GM12878 (cell line): ENCODE results near the gene DIPK1A. TPM values are rescaled to one million over a fixed set of nuclear protein-coding genes. Genes with fewer than 3 reads are reported as not detected.
A peak's percentile ranks its signal among the peaks of the same experiment; 100 is the strongest.

Experiments
- ATAC-seq: fragments of 200-7000 bp; cut with Tn5 transposase; 3 replicates; pipeline ENCODE4 v1.9.1; 2020; ENCODE audit warnings: mild to moderate bottlenecking, moderate library complexity
- BruUV-seq: library from RNA; stranded (reverse); fragments of 400-500 nt; replicated peaks from 2 replicates; lab custom pipeline; 2021; lab: Mats Ljungman, UMichigan
- CTCF ChIA-PET: fragments of 300-600 bp; sonication (Branson Sonifier 250); formaldehyde crosslinking; extraction: SDS; loops from one replicate; lab custom pipeline; 2021; ENCODE audit warnings: inconsistent platforms; lab: Yijun Ruan, JAX
- POLR2A ChIA-PET: fragments of 350-600 bp; formaldehyde crosslinking; extraction: SDS; loops from one replicate; lab custom pipeline; 2021; ENCODE audit warnings: inconsistent platforms; lab: Charles Lee
- RAD21 ChIA-PET: fragments of 300-600 bp; sonication (Branson Sonifier 250); formaldehyde crosslinking; loops from one replicate; lab custom pipeline; 2023; ENCODE audit warnings: antibody characterized with exemption; ENCODE audit not compliant: unreplicated experiment; lab: Charles Lee
- SMC1A ChIA-PET: fragments of 300-600 bp; sonication (Branson Sonifier 250); formaldehyde crosslinking; loops from one replicate; lab custom pipeline; 2023; ENCODE audit not compliant: unreplicated experiment, uncharacterized antibody; lab: Charles Lee
- DNase-seq: peaks from one replicate; pipeline ENCODE4 v3.0.0-alpha.2; 2011; ENCODE audit warnings: low read depth, low spot score
- FAIRE-seq: peaks from 3 replicates; lab custom pipeline; 2011; peaks lifted over from hg19 to GRCh38; lab: Jason Lieb, UNC
- H2AFZ ChIP-seq: 2 replicates; pipeline ENCODE4 v1.6.0; 2011; ENCODE audit warnings: low read depth, low read length, control low read depth; ENCODE audit not compliant: control insufficient read depth
- H3K27ac ChIP-seq: 2 replicates; pipeline ENCODE4 v1.5.1; 2011; ENCODE audit warnings: control low read depth; ENCODE audit not compliant: control insufficient read depth, insufficient read depth
- H3K27me3 ChIP-seq, 2 experiments: replicated peaks in 1 of 2; 2 replicates each; pipeline versions ENCODE4 v1.6.0 to v1.6.1; 2011; ENCODE audit warnings: low read length in 1 of 2; ENCODE audit not compliant: control insufficient read depth in 2 of 2, insufficient read depth in 2 of 2
- H3K36me3 ChIP-seq, 2 experiments: 2 replicates each; pipeline ENCODE4 v1.5.1; 2011; ENCODE audit warnings: low read length in 1 of 2; ENCODE audit not compliant: control insufficient read depth in 2 of 2, insufficient read depth in 2 of 2
- H3K4me1 ChIP-seq: 2 replicates; pipeline ENCODE4 v1.6.1; 2011; ENCODE audit warnings: mild to moderate bottlenecking, low read length, moderate library complexity, mixed read lengths; ENCODE audit not compliant: control insufficient read depth, insufficient read depth
- H3K4me2 ChIP-seq: 2 replicates; pipeline ENCODE4 v1.6.0; 2011; ENCODE audit warnings: control low read depth; ENCODE audit not compliant: control insufficient read depth, insufficient read depth
- H3K4me3 ChIP-seq: fragments of 200-600 bp; sonication (generic); 2 replicates; pipeline ENCODE4 v1.5.1; 2016
- H3K79me2 ChIP-seq: 2 replicates; pipeline ENCODE4 v1.6.0; 2011; ENCODE audit warnings: low read length; ENCODE audit not compliant: control insufficient read depth, insufficient read depth
- H3K9ac ChIP-seq: 2 replicates; pipeline ENCODE4 v1.8.0; 2011; ENCODE audit warnings: low read length, control low read depth, mixed read lengths; ENCODE audit not compliant: control insufficient read depth, insufficient read depth
- H3K9me3 ChIP-seq: replicated peaks from 3 replicates; pipeline ENCODE4 v1.5.1; 2011; ENCODE audit warnings: mild to moderate bottlenecking, low read length; ENCODE audit not compliant: control insufficient read depth, insufficient read depth
- H4K20me1 ChIP-seq: 2 replicates; pipeline ENCODE4 v1.6.0; 2011; ENCODE audit not compliant: control insufficient read depth, insufficient read depth
- ASH2L ChIP-seq: fragments of 300-600, 200-600 bp; sonication (generic); IDR thresholded peaks from 2 replicates; pipeline ENCODE4 v1.6.1; 2017; ENCODE audit warnings: low read depth, mild to moderate bottlenecking, borderline replicate concordance
- FOXM1 ChIP-seq: IDR thresholded peaks from 2 replicates; pipeline ENCODE4 v1.6.1; 2012; ENCODE audit warnings: low read depth, mild to moderate bottlenecking, inconsistent platforms, low read length, moderate library complexity
- IKZF2 ChIP-seq, 2 experiments: fragments of 450-650 bp; IDR thresholded peaks; 2 replicates each; pipeline ENCODE4 v1.6.1; 2017; ENCODE audit warnings: mild to moderate bottlenecking in 2 of 2, moderate library complexity in 2 of 2
- NFIC ChIP-seq: IDR thresholded peaks from 2 replicates; pipeline ENCODE4 v1.6.1; 2012; ENCODE audit warnings: low read depth, mild to moderate bottlenecking, inconsistent platforms, low read length, moderate library complexity
- PML ChIP-seq: IDR thresholded peaks from 2 replicates; pipeline ENCODE4 v1.6.1; 2012; ENCODE audit warnings: low read length, inconsistent platforms
- SMARCA5 ChIP-seq: fragments of 450-650 bp; IDR thresholded peaks from 2 replicates; pipeline ENCODE4 v1.6.1; 2017; ENCODE audit warnings: mild to moderate bottlenecking
- SPI1 ChIP-seq: IDR thresholded peaks from 2 replicates; pipeline ENCODE4 v1.6.1; 2011; ENCODE audit warnings: low read depth, mild to moderate bottlenecking, low read length, moderate library complexity, borderline replicate concordance; ENCODE audit not compliant: insufficient read depth
- SREBF2 ChIP-seq: IDR thresholded peaks from 2 replicates; pipeline ENCODE4 v1.6.1; 2012; ENCODE audit warnings: mild to moderate bottlenecking, low read length
- TAF1 ChIP-seq: IDR thresholded peaks from 2 replicates; pipeline ENCODE4 v1.6.1; 2011; ENCODE audit warnings: mild to moderate bottlenecking, low read depth, low read length, borderline replicate concordance
- ZNF217 ChIP-seq: fragments of 450-650 bp; IDR thresholded peaks from 2 replicates; pipeline ENCODE4 v1.6.1; 2017; ENCODE audit warnings: antibody characterized with exemption, mild to moderate bottlenecking
- ZSCAN29 ChIP-seq: fragments of 450-650 bp; IDR thresholded peaks from 2 replicates; pipeline ENCODE4 v1.6.1; 2017; ENCODE audit warnings: mild to moderate bottlenecking, moderate library complexity
- WGBS: methylation state at CpG from one replicate; pipeline ENCODE4 v1.1.6; 2016; ENCODE audit warnings: low lambda C conversion rate; ENCODE audit not compliant: insufficient replicate concordance, insufficient coverage; ENCODE audit errors: missing lambda C conversion rate; 5-methylcytosine and 5-hydroxymethylcytosine counted together
- in situ Hi-C: fragments of 300-500 bp; cut with MboI; formaldehyde crosslinking; loops from 9 replicates; pipeline ENCODE4 v1.14.3; 2018; ENCODE audit warnings: mixed read lengths
- intact Hi-C: fragments of 100-400 bp; cut with micrococcal nuclease; formaldehyde crosslinking; loops from one replicate; pipeline ENCODE4 v1.14.2; 2022; ENCODE audit not compliant: unreplicated experiment
- polyA plus RNA-seq, 11 experiments: library from polyadenylated mRNA; depleted of rRNA in 4 of 11; unstranded in 6 of 11; stranded (reverse) in 5 of 11; fragments of >200 nt; fragmentation: Nextera tagmentation in 4 of 11; fragmentation: Illumina TruSeq in 1 of 11; extraction: Ambion mirVana in 4 of 11; extraction: Trizol in 1 of 11; gene quantifications; 1 replicate in 1 of 11; 2 replicates in 10 of 11; pipeline versions ENCODE4 v1.2.1 to v1.2.3, GENCODE V29; 2011 to 2016; ENCODE audit warnings: inconsistent platforms in 2 of 11, missing spikeins in 2 of 11, low read depth in 1 of 11
- total RNA-seq, 4 experiments: library from RNA; depleted of rRNA in 3 of 4; stranded (reverse); fragments of >200 nt in 3 of 4; fragmentation: Illumina TruSeq in 1 of 4; extraction: Trizol in 1 of 4; gene quantifications; 2 replicates each; pipeline versions ENCODE4 v1.2.1 to v1.2.3, GENCODE V29; 2013 to 2021
- TF ChIP-seq, protein P1 (sequence below): IDR thresholded peaks from 2 replicates; pipeline ENCODE4 v1.6.1; 2011; ENCODE audit warnings: low read depth, mild to moderate bottlenecking, low read length, moderate library complexity, borderline replicate concordance; ENCODE audit errors: extremely low read depth
- TF ChIP-seq, protein P2 (sequence below): fragments of 450-650 bp; IDR thresholded peaks from 2 replicates; pipeline ENCODE4 v1.6.1; 2017; ENCODE audit warnings: borderline replicate concordance

Gene DIPK1A
- total and polyA plus RNA-seq, 10 of the 15 experiments (the other 5 are each of a cell fraction or from before 2014, with no cell fraction given) = 4.9 to 15.0 (median 9.7) TPM

DNA sequence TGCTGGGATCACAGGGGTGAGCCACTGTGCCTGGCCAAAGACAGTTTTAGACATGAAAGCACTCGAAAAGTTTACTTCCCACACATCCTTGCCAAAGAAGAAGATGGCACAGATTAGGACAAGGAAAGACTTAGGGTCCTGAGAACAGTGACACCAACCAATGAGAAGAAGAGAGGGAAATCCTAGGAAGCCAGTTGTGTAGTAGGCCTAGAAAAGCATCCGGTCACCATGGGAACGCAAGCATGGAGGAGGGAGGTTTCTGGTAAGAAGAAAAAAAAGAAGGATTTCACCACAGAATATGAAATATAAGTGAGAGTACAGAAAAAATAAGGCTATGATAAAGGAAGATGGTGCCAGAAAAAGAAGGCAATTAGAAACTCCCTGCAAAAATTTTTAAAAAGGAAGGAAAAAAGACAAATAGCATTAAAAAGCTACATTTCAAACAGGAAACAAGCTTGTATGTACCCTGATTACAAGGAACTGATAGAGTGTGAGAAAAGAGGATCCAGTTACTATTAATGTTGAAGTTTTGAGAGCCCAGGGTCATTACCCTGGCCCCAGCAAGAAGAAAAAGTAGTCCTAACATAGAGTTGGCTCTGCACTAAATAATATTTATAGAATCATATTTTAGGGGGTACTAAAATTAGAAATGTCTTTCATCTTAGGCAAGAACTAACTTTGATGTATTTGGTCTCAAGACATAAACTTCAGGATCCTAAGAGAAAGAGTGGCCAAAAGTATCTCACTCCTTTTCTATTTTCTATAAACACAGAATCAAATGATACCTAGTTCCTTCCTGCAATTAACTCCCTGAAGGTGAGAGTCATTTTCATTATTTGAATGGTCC lies 16.1 kb downstream of the DIPK1A start (continued):
- no peak for TF ChIP-seq PML
- TF ChIP-seq, all 136 proteins: peak for 0

DNA sequence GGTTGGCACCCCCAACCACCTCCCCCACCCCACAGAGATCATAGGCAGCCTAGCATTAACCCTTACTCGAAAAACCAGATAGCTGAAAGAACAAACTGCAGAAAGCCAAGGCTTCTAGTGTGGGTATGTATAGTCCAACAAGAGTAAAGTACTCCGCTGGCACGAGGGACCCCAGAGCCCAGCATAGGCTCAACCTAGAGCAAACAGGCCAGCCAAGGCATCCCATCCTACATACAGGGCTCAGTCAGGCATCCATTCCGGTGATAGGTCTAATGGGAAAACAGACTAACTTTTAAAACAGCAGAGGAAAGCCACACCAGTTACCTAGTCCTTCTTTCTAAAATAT lies 17.8 kb downstream of the DIPK1A start:
- Histone ChIP-seq H3K4me3 (no peak overlapping the region), H3K79me2 (peaks cover 50% of the 10 kb centered on the region), H3K9ac (no peak overlapping the region), H3K36me3 (no peaks in the 10 kb centered on the region), H3K9me3 (no peaks in the 10 kb centered on the region; the same call in 2 of the 3 replicates), H3K27ac (no peak overlapping the region; the same call in 1 of the 2 replicates)
- no peak for ATAC-seq
- intact Hi-C loops = no loop called here
- in situ Hi-C loops = no loop called here
- SMC1A ChIA-PET = interaction anchor here (1.1 to 10.2 kb wide), 7 partner anchors 9 to 84 kb away, joined by 3 to 154 read pairs (median 5); partner anchors contain the start of gene DIPK1A
- no peak for FAIRE-seq
- 93% methylated on average over 4 of the region's 4 CpGs for WGBS
- POLR2A ChIA-PET = interaction anchor here (0.8 to 4.7 kb wide), 5 partner anchors 8 to 31 kb away, joined by 3 to 43 read pairs (median 3); no protein-coding TSS in a partner anchor
- TF ChIP-seq, protein P1, sequence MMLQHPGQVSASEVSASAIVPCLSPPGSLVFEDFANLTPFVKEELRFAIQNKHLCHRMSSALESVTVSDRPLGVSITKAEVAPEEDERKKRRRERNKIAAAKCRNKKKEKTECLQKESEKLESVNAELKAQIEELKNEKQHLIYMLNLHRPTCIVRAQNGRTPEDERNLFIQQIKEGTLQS = no peak
- TF ChIP-seq ASH2L (no peak), SREBF2 (no peak), IKZF2 (IDR thresholded peaks at IDR 0.05) (no peak), SPI1 (no peak), ZNF217 (no peak), SMARCA5 (no peak), NFIC (no peak), ZSCAN29 (no peak), FOXM1 (no peak), TAF1 (no peak)
- TF ChIP-seq, protein P2, sequence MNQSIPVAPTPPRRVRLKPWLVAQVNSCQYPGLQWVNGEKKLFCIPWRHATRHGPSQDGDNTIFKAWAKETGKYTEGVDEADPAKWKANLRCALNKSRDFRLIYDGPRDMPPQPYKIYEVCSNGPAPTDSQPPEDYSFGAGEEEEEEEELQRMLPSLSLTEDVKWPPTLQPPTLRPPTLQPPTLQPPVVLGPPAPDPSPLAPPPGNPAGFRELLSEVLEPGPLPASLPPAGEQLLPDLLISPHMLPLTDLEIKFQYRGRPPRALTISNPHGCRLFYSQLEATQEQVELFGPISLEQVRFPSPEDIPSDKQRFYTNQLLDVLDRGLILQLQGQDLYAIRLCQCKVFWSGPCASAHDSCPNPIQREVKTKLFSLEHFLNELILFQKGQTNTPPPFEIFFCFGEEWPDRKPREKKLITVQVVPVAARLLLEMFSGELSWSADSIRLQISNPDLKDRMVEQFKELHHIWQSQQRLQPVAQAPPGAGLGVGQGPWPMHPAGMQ = no peak
- TF ChIP-seq, all 136 proteins: peak for 0
- H4K20me1 ChIP-seq = no peaks in the 10 kb centered on the region
- no peak for DNase-seq
- peaks cover 23% of the 10 kb centered on the region for H3K4me1 ChIP-seq
- peak overlapping the region; percentile 9; the same call in 1 of the 2 replicates for H3K4me2 ChIP-seq
- RAD21 ChIA-PET = interaction anchor here (0.8 to 8.6 kb wide), 8 partner anchors 9 to 51 kb away, joined by 3 to 107 read pairs (median 5); partner anchors contain the start of gene DIPK1A
- CTCF ChIA-PET = interaction anchor here (0.7 to 4.0 kb wide), 9 partner anchors 13 to 85 kb away, joined by 3 to 17 read pairs (median 5); partner anchors contain the start of gene DIPK1A
- BruUV-seq = no TSS peak
- no peaks in the 10 kb centered on the region for H3K27me3 ChIP-seq
- no peak overlapping the region for H2AFZ ChIP-seq
